Adrenal gland (tissue), 12 donors: ENCODE measurements around the gene PIMREG. TPM values are rescaled to one million over a fixed set of nuclear protein-coding genes. Genes with fewer than 3 reads are reported as not detected.

Experiments used
- DNase-seq, 7 donors: peaks; one replicate each; pipeline ENCODE4 v3.0.0-alpha.2; 2019 to 2020
- H3K27ac ChIP-seq, 5 donors: fragments of 200-600 bp; sonication (generic) in 4 of 5; 1 replicate in 3 of 5; 2 replicates in 2 of 5; pipeline versions ENCODE4 v1.5.1 to v1.8.0; 2016 to 2020; ENCODE audit warnings: mild to moderate bottlenecking in 1 of 5
- H3K27me3 ChIP-seq: fragments of 200-600 bp; 2 replicates; pipeline ENCODE4 v1.8.0; 2021
- H3K36me3 ChIP-seq, 2 donors: fragments of 200-600 bp; replicated peaks in 1 of 2; 1 replicate in 1 of 2; 2 replicates in 1 of 2; pipeline versions ENCODE4 v1.5.1 to v1.8.0; 2018 to 2022
- H3K4me1 ChIP-seq, 2 donors: fragments of 200-600 bp; replicated peaks in 1 of 2; 1 replicate in 1 of 2; 2 replicates in 1 of 2; pipeline versions ENCODE4 v1.5.1 to v1.8.0; 2018 to 2021
- H3K4me3 ChIP-seq, 4 donors: fragments of 200-600 bp; sonication (generic) in 3 of 4; one replicate each; pipeline ENCODE4 v1.5.1; 2016 to 2018
- H3K9me3 ChIP-seq, 3 donors: fragments of 200-600 bp; sonication (generic) in 1 of 3; replicated peaks in 1 of 3; 1 replicate in 2 of 3; 2 replicates in 1 of 3; pipeline versions ENCODE4 v1.5.1 to v1.8.0; 2016 to 2021
- POLR2A ChIP-seq, 2 donors: fragments of 450-650 bp; IDR thresholded peaks; one replicate each; pipeline ENCODE4 v1.6.1; 2017; ENCODE audit warnings: antibody characterized with exemption in 2 of 2, mild to moderate bottlenecking in 2 of 2, moderate library complexity in 1 of 2
- WGBS, 4 donors: extraction: QIAGEN DNeasy Blood & Tissue Kit in 2 of 4; methylation state at CpG; one replicate each; pipeline versions ENCODE4 v1.1.5 to v1.1.7; 2013 to 2017; 5-methylcytosine and 5-hydroxymethylcytosine counted together
- intact Hi-C, 2 donors: fragments of 100-400 bp; cut with DNase I; formaldehyde crosslinking; loops; one replicate each; pipeline versions ENCODE4 v1.14.1 to v1.15.0; 2022 to 2023
- polyA plus RNA-seq, 3 donors: library from polyadenylated mRNA; stranded (reverse); fragments of 200-250 nt in 2 of 3; fragments of 350-450 nt in 1 of 3; fragmentation: Illumina TruSeq in 1 of 3; extraction: RNeasy Lipid Tissue Mini Kit (QIAGEN cat#74804) in 1 of 3; gene quantifications; one replicate each; pipeline ENCODE4 v1.2.3, GENCODE V29; 2013 to 2014
- total RNA-seq, 9 donors: library from RNA; depleted of rRNA in 4 of 9; stranded (reverse); fragments of >200 nt in 4 of 9; fragments of 120-200 nt in 1 of 9; fragmentation: NEBNext Ultra II Directional in 1 of 9; extraction: Animal tissue kit (Norgen Biotek cat#: 25700) in 1 of 9; gene quantifications; one replicate each; pipeline versions ENCODE4 v1.1.0 to v1.2.4, GENCODE V29; 2013 to 2023
- TF ChIP-seq, protein P1 (sequence below), 6 experiments: fragments of 450-650 bp in 4 of 6; fragments of 200-600 bp in 2 of 6; sonication (generic) in 1 of 6; IDR thresholded peaks; 1 replicate in 5 of 6; 2 replicates in 1 of 6; pipeline versions ENCODE4 v1.5.1 to v1.8.0; 2016 to 2021; ENCODE audit warnings: antibody characterized with exemption in 6 of 6, mild to moderate bottlenecking in 2 of 6, moderate library complexity in 1 of 6
- donor health status: healthy with polysubstance abuse.
- donor health status: Bipolar disorder and iron deficiency.
- donor health status: DM: yes; HTN: yes; CAD: no.
- donor health status: DM: no; HTN: no; CAD: no.
- donor health status: DM: no; HTN: no; CAD: no.
- donor health status: DM: yes; HTN: yes; CAD: no.

Gene PIMREG
- total and polyA plus RNA-seq, 12 donors, result 0.72 to 8.4 (median 2.5) TPM

DNA sequence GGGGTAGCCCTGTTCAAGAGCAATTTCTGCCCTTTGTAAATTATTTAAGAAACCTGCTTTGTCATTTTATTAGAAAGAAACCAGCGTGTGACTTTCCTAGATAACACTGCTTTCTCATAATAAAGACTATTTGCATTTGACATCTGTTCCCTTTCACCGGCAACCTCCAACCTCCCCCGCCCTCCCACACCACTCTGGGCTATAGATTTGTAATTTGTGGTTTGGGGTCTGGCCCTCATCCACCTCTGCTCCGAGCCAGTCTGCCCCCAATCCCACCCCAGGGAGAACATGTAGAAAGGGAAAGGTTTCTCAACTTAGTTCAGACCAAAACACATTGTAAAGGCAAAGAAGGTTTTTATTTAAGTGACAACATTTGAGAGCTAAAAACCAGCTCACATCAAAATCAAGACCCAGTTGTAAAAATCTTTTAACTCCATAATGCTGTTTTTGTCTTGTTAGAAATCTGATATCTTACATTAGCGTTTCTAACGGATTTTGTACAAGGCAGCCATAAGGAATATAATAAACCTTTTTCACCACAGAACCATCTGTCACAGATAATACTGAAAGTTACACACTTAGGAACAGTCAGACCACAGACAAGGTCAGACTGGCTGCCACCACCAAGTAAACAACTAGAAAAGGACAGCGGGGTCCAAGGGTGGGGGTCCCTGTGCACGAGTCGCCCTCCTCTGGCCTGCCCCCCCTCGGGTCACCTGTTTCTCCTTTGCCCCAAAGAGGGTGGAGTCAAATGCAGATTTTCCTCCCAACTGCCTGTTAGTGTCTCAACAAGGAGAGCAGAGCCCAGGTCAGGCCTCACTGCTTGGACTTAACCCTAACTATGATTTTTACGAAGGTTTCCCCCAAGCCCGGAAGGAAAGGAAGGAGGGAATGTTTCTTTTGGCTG lies 6.9 kb downstream of the PIMREG start:
- TF ChIP-seq POLR2A (IDR thresholded peaks at IDR 0.05), result no peak
- TF ChIP-seq, protein P1, sequence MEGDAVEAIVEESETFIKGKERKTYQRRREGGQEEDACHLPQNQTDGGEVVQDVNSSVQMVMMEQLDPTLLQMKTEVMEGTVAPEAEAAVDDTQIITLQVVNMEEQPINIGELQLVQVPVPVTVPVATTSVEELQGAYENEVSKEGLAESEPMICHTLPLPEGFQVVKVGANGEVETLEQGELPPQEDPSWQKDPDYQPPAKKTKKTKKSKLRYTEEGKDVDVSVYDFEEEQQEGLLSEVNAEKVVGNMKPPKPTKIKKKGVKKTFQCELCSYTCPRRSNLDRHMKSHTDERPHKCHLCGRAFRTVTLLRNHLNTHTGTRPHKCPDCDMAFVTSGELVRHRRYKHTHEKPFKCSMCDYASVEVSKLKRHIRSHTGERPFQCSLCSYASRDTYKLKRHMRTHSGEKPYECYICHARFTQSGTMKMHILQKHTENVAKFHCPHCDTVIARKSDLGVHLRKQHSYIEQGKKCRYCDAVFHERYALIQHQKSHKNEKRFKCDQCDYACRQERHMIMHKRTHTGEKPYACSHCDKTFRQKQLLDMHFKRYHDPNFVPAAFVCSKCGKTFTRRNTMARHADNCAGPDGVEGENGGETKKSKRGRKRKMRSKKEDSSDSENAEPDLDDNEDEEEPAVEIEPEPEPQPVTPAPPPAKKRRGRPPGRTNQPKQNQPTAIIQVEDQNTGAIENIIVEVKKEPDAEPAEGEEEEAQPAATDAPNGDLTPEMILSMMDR (IDR thresholded peaks at IDR 0.05), result no peak
- 39 to 57% (median 51%) methylated on average over 11 to 12 of the region's 12 CpGs for WGBS, 4 donors
- H3K36me3 ChIP-seq, result no peaks in the 10 kb centered on the region
- peaks cover 2 to 5% of the 10 kb centered on the region in 2 donors for H3K4me1 ChIP-seq
- H3K9me3 ChIP-seq, result no peaks in the 10 kb centered on the region
- intact Hi-C loops, result no loop called here
- H3K27ac ChIP-seq, result peak overlapping the region in 1 of 5 donors; percentile 14
- no peak overlapping the region for H3K4me3 ChIP-seq
- H3K27me3 ChIP-seq, result no peaks in the 10 kb centered on the region
- peak in 1 of 7 donors; percentile 18 for DNase-seq

DNA sequence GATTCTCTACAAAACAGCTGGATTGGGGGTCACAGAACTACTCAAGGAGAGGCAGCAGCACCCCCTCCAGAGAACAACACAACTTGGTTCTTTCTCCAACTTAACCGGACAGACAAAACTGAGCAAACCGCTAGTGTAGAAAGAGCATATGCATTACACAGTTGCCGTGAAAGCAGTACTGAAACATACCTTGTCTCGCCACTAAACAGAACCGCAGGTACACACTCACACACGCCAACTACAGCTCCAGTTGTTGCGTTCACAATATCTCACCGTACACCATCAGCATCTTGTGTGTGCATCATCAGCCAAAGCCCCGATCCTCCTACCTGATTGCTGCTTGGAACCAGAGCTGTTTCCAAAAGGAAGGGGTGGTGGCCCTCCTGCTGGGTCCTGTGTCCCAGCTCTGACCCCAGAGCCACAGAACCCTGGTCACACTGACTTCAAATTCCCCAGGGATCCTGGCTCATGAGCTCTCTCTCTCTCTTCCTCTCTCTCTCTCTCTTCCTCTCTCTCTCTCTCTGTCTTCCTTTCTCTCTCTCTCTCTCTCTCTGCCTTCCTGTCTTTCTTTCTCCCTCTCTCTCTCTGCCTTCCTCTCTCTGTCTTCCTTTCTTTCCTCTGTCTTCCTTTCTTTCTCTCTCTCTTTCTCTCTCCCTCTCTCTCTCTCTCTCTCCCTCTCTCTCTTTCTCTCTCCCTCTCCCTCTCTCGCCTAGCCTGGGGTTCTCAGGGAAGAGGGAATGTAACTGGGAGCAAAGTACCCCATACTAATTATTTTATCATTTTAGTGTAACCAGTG lies 8.4 kb downstream of the PIMREG start:
- no peak for DNase-seq
- H3K4me1 ChIP-seq, result peaks cover 16% of the 10 kb centered on the region in 2 donors
- H3K4me3 ChIP-seq, result no peak overlapping the region
- intact Hi-C loops, result no loop called here
- no peak overlapping the region for H3K27ac ChIP-seq
- no peaks in the 10 kb centered on the region for H3K36me3 ChIP-seq
- H3K9me3 ChIP-seq, result no peaks in the 10 kb centered on the region
- no peaks in the 10 kb centered on the region for H3K27me3 ChIP-seq
- WGBS, 4 donors, result 90 to 93% (median 92%) methylated on average over 10 of the region's 10 CpGs
- TF ChIP-seq, protein P1 (IDR thresholded peaks at IDR 0.05), result peak in 2 of 6 experiments; percentile 11 to 17
- TF ChIP-seq POLR2A (IDR thresholded peaks at IDR 0.05), result no peak

- TF ChIP-seq, protein P1 (IDR thresholded peaks at IDR 0.05), result no peak
- no peak for TF ChIP-seq POLR2A (IDR thresholded peaks at IDR 0.05)
- no peak overlapping the region for H3K27ac ChIP-seq
- DNase-seq, result no peak
- no peaks in the 10 kb centered on the region for H3K9me3 ChIP-seq
- peaks cover 18 to 24% of the 10 kb centered on the region in 2 donors for H3K4me1 ChIP-seq
- 63 to 97% (median 87%) methylated on average over 3 to 14 of the region's 14 CpGs for WGBS, 4 donors
- intact Hi-C loops, result no loop called here
- H3K27me3 ChIP-seq, result no peaks in the 10 kb centered on the region
- H3K36me3 ChIP-seq, result no peaks in the 10 kb centered on the region
- no peak overlapping the region for H3K4me3 ChIP-seq
Measured at GRCh38 chr17:6453279-6454024, 9.2 kb downstream of the PIMREG start.
